DMS153 treated with DMSO at 0.1 percent for 48 hours (cell line): ENCODE data around the gene BCCIP.

Source experiments
- DNase-seq: peaks from one replicate; lab custom pipeline; 2025; ENCODE audit not compliant: unreplicated experiment; lab: John Stamatoyannopoulos, UW

The BCCIP gene

GRCh38 chr10:125883211-125883610, 59.9 kb downstream of the BCCIP start:
- DNase-seq = no peak
